Natural killer cell (primary cell): Measurements from ENCODE around the gene ZFP1. TPM values are rescaled to one million over a fixed set of nuclear protein-coding genes. Genes with fewer than 3 reads are reported as not detected.
"Not testable (repeated sequence)": the region's sequence is repeated elsewhere in the genome, so short reads cannot be mapped to it uniquely, and the experiment has no call there.

Experiments used
- ATAC-seq, 3 donors: fragments of 150-1000 bp in 2 of 3; fragments of 200-7000 bp in 1 of 3; cut with Tn5 transposase; 1 replicate in 1 of 3; 2 replicates in 2 of 3; pipeline ENCODE4 v1.10.0; 2021; ENCODE audit warnings: mild to moderate bottlenecking in 2 of 3, moderate library complexity in 2 of 3
- DNase-seq, 2 donors: peaks; one replicate each; pipeline versions ENCODE4 v3.0.0 to v3.0.0-alpha.2; 2013 to 2021; ENCODE audit warnings: mixed read lengths in 1 of 2
- H3K27ac ChIP-seq: one replicate; pipeline ENCODE4 v1.5.1; 2013; ENCODE audit warnings: mild to moderate bottlenecking, low read length
- H3K27me3 ChIP-seq: one replicate; pipeline ENCODE4 v1.6.1; 2013; ENCODE audit warnings: low read length; ENCODE audit not compliant: control insufficient read depth, insufficient read depth
- H3K36me3 ChIP-seq: one replicate; pipeline ENCODE4 v1.6.1; 2013; ENCODE audit warnings: low read length; ENCODE audit not compliant: control insufficient read depth, insufficient read depth
- H3K4me1 ChIP-seq: one replicate; pipeline ENCODE4 v1.6.1; 2013; ENCODE audit warnings: low read length; ENCODE audit not compliant: control insufficient read depth, insufficient read depth
- H3K4me3 ChIP-seq: one replicate; pipeline ENCODE4 v1.5.1; 2013; ENCODE audit warnings: low read length
- H3K9me3 ChIP-seq: one replicate; pipeline ENCODE4 v1.6.1; 2013; ENCODE audit warnings: low read length; ENCODE audit not compliant: control insufficient read depth, insufficient read depth
- H3K27ac Mint-ChIP-seq, 2 donors: one replicate each; pipeline ENCODE4 v1.8.0; 2022; ENCODE audit warnings: mild to moderate bottlenecking in 2 of 2, mixed read lengths in 2 of 2, moderate library complexity in 1 of 2
- H3K27me3 Mint-ChIP-seq, 2 donors: one replicate each; pipeline ENCODE4 v1.8.0; 2022; ENCODE audit warnings: low read depth in 2 of 2, mixed read lengths in 2 of 2
- H3K36me3 Mint-ChIP-seq: one replicate; pipeline ENCODE4 v1.8.0; 2022; ENCODE audit warnings: mixed read lengths
- H3K4me1 Mint-ChIP-seq, 2 donors: one replicate each; pipeline ENCODE4 v1.8.0; 2022; ENCODE audit warnings: mixed read lengths in 2 of 2
- H3K4me3 Mint-ChIP-seq: one replicate; pipeline ENCODE4 v1.8.0; 2022; ENCODE audit warnings: mild to moderate bottlenecking, moderate library complexity, mixed read lengths
- H3K9me3 Mint-ChIP-seq, 2 donors: one replicate each; pipeline ENCODE4 v1.8.0; 2022; ENCODE audit warnings: mixed read lengths in 2 of 2
- WGBS: methylation state at CpG from one replicate; pipeline ENCODE4 v1.1.7; 2013; ENCODE audit warnings: missing lambda C conversion rate; ENCODE audit not compliant: insufficient coverage; 5-methylcytosine and 5-hydroxymethylcytosine counted together
- intact Hi-C: fragments of 100-400 bp; cut with micrococcal nuclease; formaldehyde crosslinking; loops from one replicate; pipeline ENCODE4 v1.14.2; 2022
- total RNA-seq, 4 donors: library from RNA; stranded (reverse); fragments of 120-200 nt in 1 of 4; gene quantifications; one replicate each; pipeline versions ENCODE4 v1.2.3 to v1.2.4, GENCODE V29; 2013 to 2022
- TF ChIP-seq, protein P1 (sequence below): fragments of 200-600 bp; IDR thresholded peaks from one replicate; pipeline ENCODE4 v1.8.0; 2022; ENCODE audit warnings: antibody characterized with exemption

The ZFP1 gene
- total RNA-seq, 3 donors from 2014 or later (not counting 1 experiment from before 2014, with no cell fraction given), result 9.0 to 16.2 (median 14.9) TPM

DNA sequence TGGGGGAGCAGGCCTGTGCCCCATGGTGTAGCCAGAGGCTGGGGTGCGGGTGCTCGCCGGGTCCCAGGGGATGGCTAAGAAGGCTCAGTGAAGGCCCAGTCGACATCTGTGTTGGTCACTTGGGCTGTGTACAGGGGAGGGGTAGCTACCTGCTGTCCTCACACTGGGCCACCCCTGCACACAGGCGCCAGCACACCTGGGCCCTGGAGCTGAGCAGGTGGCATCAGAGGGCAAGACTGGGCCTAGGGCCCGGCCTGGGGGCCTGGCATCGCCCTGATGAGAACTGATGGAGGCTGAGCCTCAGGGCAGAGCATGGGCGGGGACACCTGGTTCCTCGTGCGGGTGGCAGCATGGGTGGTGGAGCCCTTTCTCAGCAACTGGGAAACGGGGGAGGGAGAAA, 59.5 kb downstream of the ZFP1 start:
- no peak for ATAC-seq
- no peak for DNase-seq
- Histone ChIP-seq H3K27ac (no peak overlapping the region), H3K4me1 (no peaks in the 10 kb centered on the region), H3K27me3 (no peaks in the 10 kb centered on the region), H3K4me3 (no peak overlapping the region), H3K36me3 (no peaks in the 10 kb centered on the region), H3K9me3 (no peaks in the 10 kb centered on the region)
- H3K36me3 Mint-ChIP-seq, result no peaks in the 10 kb centered on the region
- H3K27me3 Mint-ChIP-seq, result peaks cover 2 to 6% of the 10 kb centered on the region in 2 donors
- intact Hi-C loops, result loop anchor here (2.0 kb wide), 1 partner anchor 17 kb away; no protein-coding TSS in a partner anchor
- no peaks in the 10 kb centered on the region for H3K4me1 Mint-ChIP-seq
- WGBS, result 76% methylated on average over 11 of the region's 11 CpGs
- TF ChIP-seq, protein P1, sequence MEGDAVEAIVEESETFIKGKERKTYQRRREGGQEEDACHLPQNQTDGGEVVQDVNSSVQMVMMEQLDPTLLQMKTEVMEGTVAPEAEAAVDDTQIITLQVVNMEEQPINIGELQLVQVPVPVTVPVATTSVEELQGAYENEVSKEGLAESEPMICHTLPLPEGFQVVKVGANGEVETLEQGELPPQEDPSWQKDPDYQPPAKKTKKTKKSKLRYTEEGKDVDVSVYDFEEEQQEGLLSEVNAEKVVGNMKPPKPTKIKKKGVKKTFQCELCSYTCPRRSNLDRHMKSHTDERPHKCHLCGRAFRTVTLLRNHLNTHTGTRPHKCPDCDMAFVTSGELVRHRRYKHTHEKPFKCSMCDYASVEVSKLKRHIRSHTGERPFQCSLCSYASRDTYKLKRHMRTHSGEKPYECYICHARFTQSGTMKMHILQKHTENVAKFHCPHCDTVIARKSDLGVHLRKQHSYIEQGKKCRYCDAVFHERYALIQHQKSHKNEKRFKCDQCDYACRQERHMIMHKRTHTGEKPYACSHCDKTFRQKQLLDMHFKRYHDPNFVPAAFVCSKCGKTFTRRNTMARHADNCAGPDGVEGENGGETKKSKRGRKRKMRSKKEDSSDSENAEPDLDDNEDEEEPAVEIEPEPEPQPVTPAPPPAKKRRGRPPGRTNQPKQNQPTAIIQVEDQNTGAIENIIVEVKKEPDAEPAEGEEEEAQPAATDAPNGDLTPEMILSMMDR, result no peak
- H3K27ac Mint-ChIP-seq, result no peak overlapping the region
- H3K4me3 Mint-ChIP-seq, result no peak overlapping the region
- no peaks in the 10 kb centered on the region for H3K9me3 Mint-ChIP-seq

DNA sequence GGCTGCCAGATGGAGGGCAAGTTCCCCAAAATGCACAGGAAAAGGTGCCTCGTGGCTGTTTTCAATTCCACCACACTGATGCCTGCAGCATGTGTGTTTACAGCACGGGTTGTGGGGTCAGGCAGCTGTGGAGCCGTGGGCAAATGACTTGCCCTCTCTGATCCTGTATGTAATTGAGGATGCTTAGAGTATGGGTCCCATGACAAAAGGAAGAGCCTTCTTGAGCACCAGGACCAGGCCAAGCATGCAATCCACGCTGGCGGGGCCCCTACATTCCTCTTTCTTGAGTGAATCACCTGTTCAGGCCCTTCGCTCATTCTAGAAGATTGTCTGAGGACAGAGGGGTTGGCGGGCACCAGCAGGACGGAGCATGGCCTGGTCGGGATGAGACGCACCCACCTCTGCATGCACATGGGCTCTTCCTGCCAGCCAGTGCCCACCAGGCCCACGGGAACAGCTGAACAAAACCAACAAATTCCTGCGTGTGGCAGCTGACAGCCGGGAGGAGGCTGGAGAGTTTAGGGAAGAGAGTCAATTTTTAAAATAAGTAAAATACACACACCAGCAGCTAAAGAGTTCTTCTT, 60.0 kb downstream of the ZFP1 start:
- Histone ChIP-seq H3K27me3 (no peaks in the 10 kb centered on the region), H3K27ac (no peak overlapping the region), H3K4me3 (no peak overlapping the region), H3K36me3 (no peaks in the 10 kb centered on the region), H3K4me1 (no peaks in the 10 kb centered on the region), H3K9me3 (no peaks in the 10 kb centered on the region)
- no peak for ATAC-seq
- no peak for DNase-seq
- Mint-ChIP-seq H3K36me3 (no peaks in the 10 kb centered on the region), H3K27me3 (peaks cover 2 to 6% of the 10 kb centered on the region in 2 donors), H3K9me3 (no peaks in the 10 kb centered on the region), H3K27ac (no peak overlapping the region), H3K4me1 (no peaks in the 10 kb centered on the region), H3K4me3 (no peak overlapping the region)
- intact Hi-C loops, result no loop called here
- TF ChIP-seq, protein P1, result no peak
- 77% methylated on average over 11 of the region's 13 CpGs for WGBS

DNA sequence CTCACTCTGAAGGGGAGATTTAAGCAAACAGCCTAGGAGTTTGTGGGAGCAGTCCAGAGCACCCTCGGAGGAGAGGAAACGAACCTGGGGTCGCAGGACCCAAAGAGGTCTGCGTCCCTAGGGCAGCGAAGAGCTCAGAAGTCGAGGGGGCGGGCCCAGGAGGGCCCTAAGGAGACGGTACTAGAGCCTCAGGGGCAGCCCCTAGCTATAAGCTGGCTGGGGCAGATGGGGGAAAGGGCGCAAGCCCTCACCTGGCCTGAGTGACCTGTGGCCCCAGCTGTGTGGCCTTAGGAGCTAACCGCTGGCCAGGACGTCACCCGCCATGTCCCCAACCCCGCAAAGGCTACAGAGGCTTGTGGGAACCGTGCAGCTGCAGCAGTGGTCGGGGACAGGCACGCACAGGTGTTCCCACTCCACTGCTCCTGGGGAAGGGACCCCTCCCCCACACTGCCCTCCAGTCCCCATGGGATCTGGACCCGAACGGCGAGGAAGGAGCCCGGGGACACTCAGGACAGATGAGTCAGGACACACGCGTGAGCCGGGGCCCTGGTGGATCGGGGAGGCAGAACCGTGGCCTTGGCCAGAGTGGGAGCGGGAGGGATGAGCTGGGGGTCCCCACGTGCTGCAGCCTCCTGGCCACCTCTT, 60.7 kb downstream of the ZFP1 start:
- TF ChIP-seq, protein P1, result no peak
- Mint-ChIP-seq H3K27ac (no peak overlapping the region), H3K9me3 (no peaks in the 10 kb centered on the region), H3K4me3 (no peak overlapping the region), H3K4me1 (no peaks in the 10 kb centered on the region), H3K36me3 (no peaks in the 10 kb centered on the region), H3K27me3 (peaks cover 2 to 6% of the 10 kb centered on the region in 2 donors)
- Histone ChIP-seq H3K27ac (no peak overlapping the region), H3K4me1 (no peaks in the 10 kb centered on the region), H3K9me3 (no peaks in the 10 kb centered on the region), H3K36me3 (no peaks in the 10 kb centered on the region), H3K27me3 (no peaks in the 10 kb centered on the region), H3K4me3 (no peak overlapping the region)
- no peak for DNase-seq
- ATAC-seq, result peak in 1 of 3 donors; percentile 4
- WGBS, result 85% methylated on average over 27 of the region's 27 CpGs
- intact Hi-C loops, result no loop called here

DNA sequence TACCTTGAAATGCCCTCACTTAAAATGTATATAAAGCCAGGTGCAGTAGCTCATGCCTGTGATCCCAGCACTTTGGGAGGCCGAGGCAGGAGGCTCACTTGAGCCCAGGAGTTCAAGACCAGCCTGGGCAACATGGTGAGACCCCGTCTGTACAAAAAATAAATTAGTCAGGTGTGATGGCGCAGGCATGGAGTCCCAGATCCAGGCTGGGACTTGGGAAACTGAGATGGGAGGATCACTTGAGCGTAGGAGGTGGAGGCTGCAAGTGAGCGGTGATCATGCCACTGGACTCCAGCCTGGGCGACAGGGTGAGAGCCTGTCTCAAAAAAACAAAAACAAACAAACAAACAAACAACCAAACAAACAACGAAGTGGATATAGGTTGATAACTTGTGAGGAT, 61.2 kb downstream of the ZFP1 start:
- not testable (repeated sequence) for H3K27ac ChIP-seq, H3K4me3 Mint-ChIP-seq, H3K4me1 Mint-ChIP-seq

More for the DNA sequence above, 61.2 kb downstream of the ZFP1 start:
- intact Hi-C loops, H3K27me3 Mint-ChIP-seq, H3K27me3 ChIP-seq, ATAC-seq, H3K9me3 Mint-ChIP-seq, H3K4me3 ChIP-seq, DNase-seq, H3K36me3 ChIP-seq, H3K4me1 ChIP-seq, H3K27ac Mint-ChIP-seq, H3K9me3 ChIP-seq, H3K36me3 Mint-ChIP-seq: not testable (repeated sequence)
- WGBS, result 66% methylated on average over 4 of the region's 7 CpGs
